Activated T-helper 1 cell treated with anti-CD3 and anti-CD28 coated beads, Interleukin-12 subunit alpha, Interleukin-12 subunit beta, Interleukin-2, Interleukin-4 antibody, amounts not matched to agents 30 ng/mL and 10 ng/mL and 1 ng/mL, durations not matched to agents 14 hours and 24 hours and 36 hours (primary cell): ENCODE data around the gene GDPGP1. TPM values are rescaled to one million over a fixed set of nuclear protein-coding genes. Genes with fewer than 3 reads are reported as not detected.

Experiments
- DNase-seq: peaks from one replicate; pipeline ENCODE4 v3.0.0; 2021; ENCODE audit warnings: low spot score
- H3K27ac Mint-ChIP-seq: one replicate; pipeline ENCODE4 v1.8.0; 2021; ENCODE audit warnings: mild to moderate bottlenecking, mixed read lengths
- H3K27me3 Mint-ChIP-seq: one replicate; pipeline ENCODE4 v1.8.0; 2022; ENCODE audit warnings: mild to moderate bottlenecking, moderate library complexity, mixed read lengths; ENCODE audit not compliant: insufficient read depth
- H3K36me3 Mint-ChIP-seq: one replicate; pipeline ENCODE4 v1.8.0; 2021; ENCODE audit warnings: low read depth, mixed read lengths
- H3K4me1 Mint-ChIP-seq: one replicate; pipeline ENCODE4 v1.8.0; 2021; ENCODE audit warnings: low read depth, mixed read lengths
- H3K4me3 Mint-ChIP-seq: one replicate; pipeline ENCODE4 v1.8.0; 2021; ENCODE audit warnings: mild to moderate bottlenecking, moderate library complexity, mixed read lengths
- H3K9me3 Mint-ChIP-seq: one replicate; pipeline ENCODE4 v1.8.0; 2021; ENCODE audit warnings: mixed read lengths
- intact Hi-C: fragments of 100-400 bp; cut with micrococcal nuclease; formaldehyde crosslinking; loops from one replicate; pipeline ENCODE4 v1.15.1; 2024
- total RNA-seq: library from RNA; stranded (reverse); gene quantifications from 2 replicates; pipeline ENCODE4 v1.2.3, GENCODE V29; 2022

Gene GDPGP1
- total RNA-seq, 1 donor from 2014 or later, result 12.7 TPM

DNA sequence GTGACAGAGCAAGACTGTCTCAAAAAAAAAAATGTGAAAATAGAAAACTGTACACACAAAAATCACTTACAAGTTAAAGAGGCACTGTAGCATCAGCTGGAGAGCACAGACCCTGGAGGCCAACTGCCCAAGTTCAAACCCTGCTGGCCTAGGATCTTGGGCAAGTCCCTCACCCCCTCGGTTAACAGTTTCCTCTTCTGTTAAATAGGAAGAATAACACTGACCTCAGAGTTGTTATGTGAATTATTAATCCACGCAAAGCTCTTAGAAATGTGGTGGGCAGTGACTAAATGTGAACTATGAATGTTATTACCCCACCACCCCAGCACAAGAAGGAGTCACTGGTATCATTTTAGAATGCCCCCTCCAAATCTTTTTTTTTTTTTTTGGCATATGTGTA lies 11.5 kb upstream of the GDPGP1 start:
- intact Hi-C loops, result no loop called here
- H3K4me3 Mint-ChIP-seq, result no peak overlapping the region

DNA sequence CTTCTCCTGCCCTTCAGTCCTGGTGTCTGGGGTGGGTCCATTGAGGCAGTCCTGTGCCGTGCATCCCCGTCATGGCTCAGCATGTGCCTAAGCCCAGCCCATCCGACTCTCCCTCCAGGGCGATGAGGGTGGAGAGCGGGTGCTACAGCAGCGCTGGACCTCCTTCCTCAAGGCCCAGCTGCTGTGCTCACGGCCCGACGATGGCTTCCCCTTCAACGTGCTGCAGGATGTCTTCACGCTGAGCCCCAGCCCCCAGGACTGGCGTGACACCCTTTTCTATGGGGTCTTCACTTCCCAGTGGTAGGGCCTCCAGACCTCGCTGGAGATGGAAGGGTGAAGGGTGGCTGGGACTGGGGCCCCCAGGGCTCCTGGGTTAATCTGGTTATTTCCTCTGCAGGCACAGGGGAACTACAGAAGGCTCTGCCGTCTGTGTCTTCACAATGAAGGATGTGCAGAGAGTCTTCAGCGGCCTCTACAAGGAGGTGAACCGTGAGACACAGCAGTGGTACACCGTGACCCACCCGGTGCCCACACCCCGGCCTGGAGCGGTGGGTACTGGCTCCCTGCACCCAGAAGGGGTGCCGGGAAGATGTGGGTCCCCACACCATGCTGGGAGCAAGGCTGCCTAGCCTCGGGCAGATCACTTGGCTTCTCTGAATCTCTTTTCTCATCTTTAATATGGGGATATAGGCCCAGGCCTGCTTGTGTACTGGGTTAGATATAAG lies 10.4 kb upstream of the GDPGP1 start:
- Mint-ChIP-seq H3K4me1 (peaks cover 8% of the 10 kb centered on the region), H3K4me3 (no peak overlapping the region), H3K36me3 (peaks cover 10% of the 10 kb centered on the region), H3K9me3 (no peaks in the 10 kb centered on the region), H3K27ac (no peak overlapping the region), H3K27me3 (no peaks in the 10 kb centered on the region)
- no peak for DNase-seq
- intact Hi-C loops, result no loop called here

More for the DNA sequence above, 11.5 kb upstream of the GDPGP1 start:
- Mint-ChIP-seq H3K27me3 (no peaks in the 10 kb centered on the region), H3K4me1 (peaks cover 10% of the 10 kb centered on the region), H3K27ac (no peak overlapping the region), H3K9me3 (no peaks in the 10 kb centered on the region), H3K36me3 (peaks cover 9% of the 10 kb centered on the region)
- no peak for DNase-seq

DNA sequence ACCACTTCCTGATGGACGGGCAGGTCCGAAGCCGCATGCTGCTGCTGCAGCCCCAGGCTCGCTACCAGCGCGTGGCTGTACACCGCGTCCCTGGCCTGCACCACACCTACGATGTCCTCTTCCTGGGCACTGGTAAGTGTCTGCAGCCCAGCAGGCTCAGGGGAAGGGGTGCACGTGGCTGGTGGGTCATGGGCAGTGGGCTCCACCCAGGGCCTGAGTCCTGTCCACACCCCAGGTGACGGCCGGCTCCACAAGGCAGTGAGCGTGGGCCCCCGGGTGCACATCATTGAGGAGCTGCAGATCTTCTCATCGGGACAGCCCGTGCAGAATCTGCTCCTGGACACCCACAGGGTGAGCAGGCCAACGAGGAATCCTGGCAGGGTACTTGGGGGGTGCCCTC lies 9.0 kb upstream of the GDPGP1 start:
- Mint-ChIP-seq H3K9me3 (no peaks in the 10 kb centered on the region), H3K27ac (no peak overlapping the region), H3K36me3 (peaks cover 23% of the 10 kb centered on the region), H3K4me1 (peaks cover 10% of the 10 kb centered on the region), H3K4me3 (no peak overlapping the region), H3K27me3 (no peaks in the 10 kb centered on the region)
- intact Hi-C loops, result no loop called here
- no peak for DNase-seq

DNA sequence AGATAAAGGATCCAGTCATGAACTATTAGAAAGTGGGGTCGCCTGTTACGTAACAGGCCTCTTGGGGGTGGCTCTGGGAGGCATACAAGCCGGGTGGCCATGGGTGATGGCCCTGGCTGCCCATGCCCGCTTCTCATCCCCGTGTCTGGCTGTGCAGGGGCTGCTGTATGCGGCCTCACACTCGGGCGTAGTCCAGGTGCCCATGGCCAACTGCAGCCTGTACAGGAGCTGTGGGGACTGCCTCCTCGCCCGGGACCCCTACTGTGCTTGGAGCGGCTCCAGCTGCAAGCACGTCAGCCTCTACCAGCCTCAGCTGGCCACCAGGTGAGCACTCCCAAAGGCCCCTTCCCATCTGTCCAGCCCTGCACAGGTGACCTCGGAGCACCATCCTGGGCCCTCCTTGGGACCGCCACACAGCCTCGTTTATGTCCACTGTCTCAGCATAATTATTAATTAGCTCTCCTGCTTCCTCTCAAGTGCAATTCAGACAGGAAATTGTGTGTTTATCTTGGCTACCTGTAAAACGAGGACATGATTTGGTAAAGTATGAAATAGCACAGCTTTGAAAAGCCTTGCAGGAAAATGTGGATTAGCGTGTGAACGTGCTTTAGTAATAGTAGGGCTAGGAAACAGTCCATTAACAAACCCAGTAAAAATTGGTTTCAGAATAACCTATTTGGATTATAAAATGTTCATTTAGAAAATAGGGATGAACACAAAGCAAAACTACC lies 8.3 kb upstream of the GDPGP1 start:
- Mint-ChIP-seq H3K9me3 (no peaks in the 10 kb centered on the region), H3K4me1 (peaks cover 16% of the 10 kb centered on the region), H3K36me3 (peaks cover 25% of the 10 kb centered on the region), H3K27ac (no peak overlapping the region), H3K27me3 (no peaks in the 10 kb centered on the region), H3K4me3 (no peak overlapping the region)
- no peak for DNase-seq
- intact Hi-C loops, result no loop called here

DNA sequence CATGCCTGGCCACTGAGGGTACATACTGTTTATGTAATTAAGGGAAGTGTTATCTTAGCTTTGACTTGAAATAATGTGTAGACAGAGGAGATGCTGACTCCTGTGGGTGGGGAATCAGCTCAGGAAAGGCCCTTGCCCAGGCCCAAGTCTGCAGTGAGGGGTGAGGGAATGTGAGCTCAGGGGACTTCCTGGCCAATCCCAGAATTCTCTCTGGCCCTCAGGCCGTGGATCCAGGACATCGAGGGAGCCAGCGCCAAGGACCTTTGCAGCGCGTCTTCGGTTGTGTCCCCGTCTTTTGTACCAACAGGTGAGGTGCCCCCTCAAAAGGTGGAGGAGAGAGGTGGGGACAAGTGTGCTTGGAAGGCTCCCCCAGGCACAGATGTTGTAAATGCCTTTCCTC lies 6.7 kb upstream of the GDPGP1 start:
- Mint-ChIP-seq H3K36me3 (peaks cover 35% of the 10 kb centered on the region), H3K27ac (no peak overlapping the region), H3K27me3 (no peaks in the 10 kb centered on the region), H3K4me1 (peaks cover 32% of the 10 kb centered on the region), H3K4me3 (no peak overlapping the region), H3K9me3 (no peaks in the 10 kb centered on the region)
- no peak for DNase-seq
- intact Hi-C loops, result no loop called here

DNA sequence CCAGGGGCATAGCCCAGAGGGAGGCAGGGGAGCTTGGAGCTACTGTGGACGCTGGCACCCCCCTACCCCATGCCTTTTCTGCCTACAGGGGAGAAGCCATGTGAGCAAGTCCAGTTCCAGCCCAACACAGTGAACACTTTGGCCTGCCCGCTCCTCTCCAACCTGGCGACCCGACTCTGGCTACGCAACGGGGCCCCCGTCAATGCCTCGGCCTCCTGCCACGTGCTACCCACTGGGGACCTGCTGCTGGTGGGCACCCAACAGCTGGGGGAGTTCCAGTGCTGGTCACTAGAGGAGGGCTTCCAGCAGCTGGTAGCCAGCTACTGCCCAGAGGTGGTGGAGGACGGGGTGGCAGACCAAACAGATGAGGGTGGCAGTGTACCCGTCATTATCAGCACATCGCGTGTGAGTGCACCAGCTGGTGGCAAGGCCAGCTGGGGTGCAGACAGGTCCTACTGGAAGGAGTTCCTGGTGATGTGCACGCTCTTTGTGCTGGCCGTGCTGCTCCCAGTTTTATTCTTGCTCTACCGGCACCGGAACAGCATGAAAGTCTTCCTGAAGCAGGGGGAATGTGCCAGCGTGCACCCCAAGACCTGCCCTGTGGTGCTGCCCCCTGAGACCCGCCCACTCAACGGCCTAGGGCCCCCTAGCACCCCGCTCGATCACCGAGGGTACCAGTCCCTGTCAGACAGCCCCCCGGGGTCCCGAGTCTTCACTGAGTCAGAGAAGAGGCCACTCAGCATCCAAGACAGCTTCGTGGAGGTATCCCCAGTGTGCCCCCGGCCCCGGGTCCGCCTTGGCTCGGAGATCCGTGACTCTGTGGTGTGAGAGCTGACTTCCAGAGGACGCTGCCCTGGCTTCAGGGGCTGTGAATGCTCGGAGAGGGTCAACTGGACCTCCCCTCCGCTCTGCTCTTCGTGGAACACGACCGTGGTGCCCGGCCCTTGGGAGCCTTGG lies 5.9 kb upstream of the GDPGP1 start:
- peaks cover 40% of the 10 kb centered on the region for H3K36me3 Mint-ChIP-seq

DNA sequence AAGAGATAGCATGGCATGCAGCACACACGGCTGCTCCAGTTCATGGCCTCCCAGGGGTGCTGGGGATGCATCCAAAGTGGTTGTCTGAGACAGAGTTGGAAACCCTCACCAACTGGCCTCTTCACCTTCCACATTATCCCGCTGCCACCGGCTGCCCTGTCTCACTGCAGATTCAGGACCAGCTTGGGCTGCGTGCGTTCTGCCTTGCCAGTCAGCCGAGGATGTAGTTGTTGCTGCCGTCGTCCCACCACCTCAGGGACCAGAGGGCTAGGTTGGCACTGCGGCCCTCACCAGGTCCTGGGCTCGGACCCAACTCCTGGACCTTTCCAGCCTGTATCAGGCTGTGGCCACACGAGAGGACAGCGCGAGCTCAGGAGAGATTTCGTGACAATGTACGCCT lies 5.0 kb upstream of the GDPGP1 start:
- peaks cover 40% of the 10 kb centered on the region for H3K4me1 Mint-ChIP-seq
- no peak overlapping the region for H3K27ac Mint-ChIP-seq
- intact Hi-C loops, result no loop called here
- H3K36me3 Mint-ChIP-seq, result peaks cover 38% of the 10 kb centered on the region
- DNase-seq, result no peak
- H3K4me3 Mint-ChIP-seq, result no peak overlapping the region
- H3K27me3 Mint-ChIP-seq, result no peaks in the 10 kb centered on the region
- H3K9me3 Mint-ChIP-seq, result no peaks in the 10 kb centered on the region

More for the DNA sequence above, 5.9 kb upstream of the GDPGP1 start:
- DNase-seq, result no peak
- H3K4me3 Mint-ChIP-seq, result no peak overlapping the region
- H3K27ac Mint-ChIP-seq, result no peak overlapping the region
- H3K4me1 Mint-ChIP-seq, result peaks cover 40% of the 10 kb centered on the region
- intact Hi-C loops, result no loop called here
- H3K27me3 Mint-ChIP-seq, result no peaks in the 10 kb centered on the region
- no peaks in the 10 kb centered on the region for H3K9me3 Mint-ChIP-seq

DNA sequence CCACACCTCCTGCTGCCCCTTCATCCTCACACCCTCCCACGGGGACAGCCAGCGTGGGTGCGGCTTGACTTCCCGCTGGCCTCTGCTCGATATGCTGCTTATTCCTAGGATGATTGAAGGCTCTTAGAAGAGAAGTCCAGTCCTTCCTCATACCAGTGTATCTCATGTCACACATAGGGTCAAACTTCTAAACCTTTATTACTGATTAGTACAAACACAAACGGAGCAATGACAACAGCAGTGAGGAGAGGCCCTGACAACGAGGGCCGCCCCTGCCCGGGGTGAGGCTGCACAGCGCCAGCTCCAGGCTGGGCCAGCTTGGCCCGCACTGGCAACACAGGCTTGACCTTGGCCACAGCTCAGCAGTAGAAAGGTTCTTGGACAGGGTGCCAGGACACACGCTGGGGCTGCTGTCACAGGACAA lies 3.9 kb upstream of the GDPGP1 start:
- intact Hi-C loops, result no loop called here
- H3K27me3 Mint-ChIP-seq, result no peaks in the 10 kb centered on the region
- H3K27ac Mint-ChIP-seq, result peak overlapping the region; percentile 53
- H3K4me1 Mint-ChIP-seq, result peaks cover 48% of the 10 kb centered on the region
- peaks cover 38% of the 10 kb centered on the region for H3K36me3 Mint-ChIP-seq
- no peak for DNase-seq
- peak overlapping the region; percentile 93 for H3K4me3 Mint-ChIP-seq
- H3K9me3 Mint-ChIP-seq, result no peaks in the 10 kb centered on the region

DNA sequence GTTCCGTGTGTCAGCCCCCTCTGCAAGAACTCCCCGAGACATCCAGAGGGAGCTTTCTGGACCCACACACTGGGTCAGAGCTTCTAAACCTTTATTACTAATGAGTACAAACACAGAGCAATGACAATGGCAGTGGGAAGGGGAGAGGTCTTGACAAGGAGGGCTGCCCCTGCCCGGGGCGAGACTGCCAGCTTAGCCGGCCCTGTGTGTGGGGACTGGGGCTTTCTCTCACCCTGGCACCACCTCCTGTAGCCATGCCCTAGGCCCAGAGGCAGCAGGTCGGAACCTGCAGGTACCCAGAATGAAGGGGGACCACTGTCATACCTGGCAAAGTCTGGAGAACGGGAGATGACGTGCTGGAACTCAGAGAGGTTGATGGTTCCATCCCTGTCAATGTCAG lies 3.4 kb upstream of the GDPGP1 start:
- no peak for DNase-seq
- Mint-ChIP-seq H3K4me1 (peaks cover 50% of the 10 kb centered on the region), H3K4me3 (peak overlapping the region; percentile 93), H3K27me3 (no peaks in the 10 kb centered on the region), H3K27ac (peak overlapping the region; percentile 94), H3K36me3 (peaks cover 38% of the 10 kb centered on the region), H3K9me3 (no peaks in the 10 kb centered on the region)
- intact Hi-C loops, result loop anchor here (1.0 kb wide), 1 partner anchor 487 kb away; the partner anchor contains the start of gene BLM

DNA sequence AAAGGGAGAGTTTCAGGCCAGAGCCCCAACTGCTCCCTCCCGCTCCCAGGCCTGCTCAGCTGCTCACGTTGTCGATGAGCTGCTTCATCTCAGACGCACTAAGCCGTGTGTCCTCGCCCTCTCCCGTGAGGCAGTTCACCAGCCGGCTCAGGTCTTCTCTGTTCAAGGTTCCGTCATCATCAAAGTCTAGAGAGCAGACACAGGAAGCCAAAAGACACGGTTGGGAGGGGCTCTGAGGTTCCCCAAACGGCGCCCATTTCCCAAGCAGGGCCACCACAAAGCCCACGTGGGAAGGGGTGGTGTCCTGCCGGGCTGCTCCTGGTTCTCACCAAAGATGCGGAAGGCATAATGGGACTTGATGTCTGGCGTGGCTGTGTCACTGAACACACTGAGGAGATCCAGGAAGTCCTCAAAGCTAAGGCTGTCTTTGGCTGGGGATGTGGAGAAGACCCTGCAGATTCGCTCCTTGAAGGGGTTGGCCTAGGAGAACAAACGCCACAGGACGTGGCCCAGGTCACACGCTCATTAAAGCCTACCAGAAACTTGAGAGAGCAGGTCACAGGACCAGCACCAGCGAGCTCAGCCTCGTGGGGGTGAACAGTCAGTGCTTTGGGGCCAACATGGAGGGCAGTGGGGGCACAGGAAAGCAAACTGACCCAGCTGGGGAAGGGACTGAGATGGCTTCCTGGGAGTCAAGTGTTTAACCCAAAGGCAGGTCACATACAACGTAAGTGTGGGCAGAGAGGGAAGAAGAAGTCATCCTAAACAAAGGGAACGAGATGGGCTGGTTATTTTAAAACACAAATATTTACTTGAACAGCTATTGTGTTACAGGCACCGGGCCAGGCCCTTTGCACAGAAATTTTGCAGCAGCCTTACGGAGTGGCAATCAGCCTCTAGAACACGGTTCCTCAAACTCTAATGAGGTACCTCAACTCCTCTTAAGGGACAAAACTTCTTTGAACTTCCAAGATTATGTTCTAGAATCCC lies 2.7 kb upstream of the GDPGP1 start:
- intact Hi-C loops, result loop anchor here (1.0 to 2.0 kb wide), 3 partner anchors 131 to 703 kb away; partner anchors contain the start of genes BLM and UNC45A
- no peaks in the 10 kb centered on the region for H3K27me3 Mint-ChIP-seq
- H3K9me3 Mint-ChIP-seq, result no peaks in the 10 kb centered on the region
- peaks cover 37% of the 10 kb centered on the region for H3K36me3 Mint-ChIP-seq
- peak; percentile 80 for DNase-seq
- peak overlapping the region; percentile 94 for H3K27ac Mint-ChIP-seq
- H3K4me3 Mint-ChIP-seq, result peak overlapping the region; percentile 93
- peaks cover 53% of the 10 kb centered on the region for H3K4me1 Mint-ChIP-seq

DNA sequence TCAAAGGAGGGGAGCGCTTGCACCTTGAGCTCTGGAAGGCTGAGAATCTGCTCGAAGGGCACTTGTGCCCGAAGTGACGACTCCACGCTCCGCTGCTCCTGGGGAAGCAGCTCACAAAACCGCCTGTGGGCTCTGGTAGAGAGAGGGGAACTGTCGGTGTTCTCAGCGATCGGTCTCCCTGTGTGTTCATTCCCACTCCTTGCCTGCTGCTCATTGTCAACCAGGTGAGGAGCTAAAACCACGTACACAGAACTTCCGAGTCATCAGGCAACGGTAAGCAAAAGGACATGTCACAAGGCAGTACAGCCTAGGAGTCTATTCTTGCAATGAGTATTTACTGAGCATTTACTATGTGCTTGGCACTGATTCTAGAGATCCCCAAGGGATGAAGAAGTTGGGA lies 1.8 kb upstream of the GDPGP1 start:
- H3K36me3 Mint-ChIP-seq, result peaks cover 35% of the 10 kb centered on the region
- H3K4me1 Mint-ChIP-seq, result peaks cover 55% of the 10 kb centered on the region
- DNase-seq, result no peak

More for the DNA sequence above, 1.8 kb upstream of the GDPGP1 start:
- intact Hi-C loops, result loop anchor here (2.0 kb wide), 2 partner anchors 131 to 703 kb away; partner anchors contain the start of gene UNC45A
- Mint-ChIP-seq H3K4me3 (peak overlapping the region; percentile 93), H3K27ac (peak overlapping the region; percentile 94), H3K9me3 (no peaks in the 10 kb centered on the region), H3K27me3 (no peaks in the 10 kb centered on the region)
